Activated CD8-positive, alpha-beta memory T cell treated with anti-CD3 and anti-CD28 coated beads, Interleukin-2, amount 50 U/mL, for 4 hours (primary cell): ENCODE measurements around the gene TEN1.
A peak's percentile ranks its signal among the peaks of the same experiment; 100 is the strongest.

ENCODE experiments used
- DNase-seq: peaks from one replicate; pipeline ENCODE4 v3.0.0-alpha.2; 2020

The TEN1 gene

DNA sequence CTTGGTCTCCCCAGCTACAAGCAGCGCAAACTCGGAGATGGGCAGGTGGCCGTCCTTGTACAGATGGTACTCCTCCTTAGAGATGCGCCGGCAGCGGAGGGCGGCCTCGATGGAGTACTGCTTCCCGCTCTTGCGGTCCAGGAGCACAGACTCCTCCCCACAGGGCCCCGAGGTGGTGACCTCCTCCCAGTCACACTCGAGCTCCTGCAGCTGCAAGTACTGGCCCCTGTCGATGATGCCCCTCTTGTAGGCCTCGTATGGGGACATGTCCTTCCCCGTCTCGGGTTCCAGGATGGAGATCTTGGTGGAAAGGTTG lies 28.8 kb downstream of the TEN1 start:
- DNase-seq: no peak

GRCh38 chr17:76008208-76008607 lies 29.2 kb downstream of the TEN1 start:
- DNase-seq: no peak

GRCh38 chr17:76008630-76009425 lies 29.8 kb downstream of the TEN1 start:
- DNase-seq: no peak

DNA sequence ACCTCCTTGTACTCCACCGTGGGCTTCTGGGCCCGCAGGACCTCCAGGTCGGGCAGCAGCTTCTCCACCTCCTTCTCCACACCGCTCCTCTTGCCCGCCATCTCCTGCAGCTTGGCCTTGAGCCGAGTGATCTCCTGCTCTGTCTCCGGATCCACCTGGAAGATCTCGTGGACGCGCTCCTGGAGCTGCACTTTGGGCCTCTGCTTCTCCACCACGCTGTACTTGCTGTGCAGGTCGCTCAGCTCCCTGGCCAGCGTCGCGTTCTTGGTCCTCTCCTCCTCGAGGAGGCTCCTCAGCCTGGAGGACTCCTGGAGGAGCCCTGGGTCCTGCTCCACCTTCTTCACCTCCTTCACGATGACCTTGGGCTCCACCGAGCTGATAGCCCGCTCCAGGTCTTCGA lies 30.4 kb downstream of the TEN1 start:
- DNase-seq: no peak

- no peak for DNase-seq
Measured at GRCh38 chr17:76009969-76010661, 31.1 kb downstream of the TEN1 start.

GRCh38 chr17:76011951-76012350 lies 32.9 kb downstream of the TEN1 start:
- DNase-seq: no peak

DNA sequence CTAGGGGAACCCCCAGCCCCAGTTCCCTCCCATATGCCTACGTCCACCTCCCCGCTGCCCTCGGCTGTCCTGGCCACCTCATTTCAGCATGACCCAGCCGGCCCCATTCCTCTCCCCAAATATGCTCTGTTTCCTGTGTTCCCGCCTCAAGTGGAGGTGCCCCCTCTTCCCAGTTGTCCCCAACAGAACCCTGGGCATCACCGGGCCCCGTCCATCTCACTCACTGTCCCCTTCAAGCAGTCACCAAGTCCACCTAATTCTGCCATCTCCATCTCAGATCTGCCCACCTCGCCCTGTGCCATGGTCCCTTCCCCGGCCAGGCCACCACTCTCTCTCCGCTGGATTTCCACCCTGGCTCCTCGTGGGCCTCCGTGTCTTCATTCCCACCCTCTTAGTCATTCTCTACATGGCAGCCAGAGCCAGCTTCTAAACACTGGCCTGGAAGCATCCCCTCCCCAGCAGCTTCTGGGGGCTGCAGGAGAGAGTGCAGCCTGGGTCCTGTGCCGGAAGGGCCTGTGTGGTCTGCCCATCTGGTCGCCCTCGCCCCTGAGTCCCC lies 34.4 kb downstream of the TEN1 start:
- DNase-seq: no peak

DNA sequence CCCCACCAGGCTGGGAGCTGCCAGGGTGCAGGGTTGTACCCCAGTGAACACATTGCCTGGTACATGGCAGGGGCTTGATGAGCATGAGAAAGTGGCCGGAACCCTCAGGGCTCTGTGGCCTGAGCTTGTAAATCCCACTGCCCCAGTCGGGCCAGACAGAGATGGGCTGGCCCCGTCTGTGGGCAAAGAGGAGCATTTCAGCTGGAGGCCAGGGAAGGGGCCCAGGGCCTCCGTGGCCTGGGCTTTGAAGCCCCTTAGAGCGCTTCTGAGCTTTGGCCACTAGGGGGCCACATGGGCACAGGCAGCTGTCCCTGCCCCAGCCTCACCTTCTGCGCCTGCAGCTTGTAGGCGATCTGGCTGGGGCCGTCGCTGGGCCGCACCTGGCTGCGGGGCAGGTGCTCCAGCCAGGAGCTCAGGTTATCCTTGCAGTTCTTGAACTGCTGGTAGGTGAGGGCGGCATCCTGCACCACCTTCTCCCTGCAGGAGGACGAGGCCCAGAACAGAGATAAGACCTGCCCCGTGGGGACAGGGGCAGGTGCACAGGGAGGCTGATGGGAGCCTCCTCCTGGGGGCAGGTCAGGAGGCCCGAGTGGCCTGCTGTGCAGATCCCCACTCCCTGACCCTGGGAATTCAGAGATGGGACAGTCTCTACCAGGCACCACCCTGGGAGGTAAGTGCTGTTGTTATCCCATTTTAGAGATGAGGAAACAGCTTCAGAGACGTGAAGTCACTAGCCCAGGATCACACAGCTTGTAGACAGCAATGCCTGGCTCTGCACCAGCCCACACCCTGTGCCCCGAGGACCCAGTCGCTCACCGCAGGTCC lies 35.3 kb downstream of the TEN1 start:
- peak; percentile 79 for DNase-seq

- no peak for DNase-seq
Measured at GRCh38 chr17:76014925-76015261, 35.9 kb downstream of the TEN1 start.

DNA sequence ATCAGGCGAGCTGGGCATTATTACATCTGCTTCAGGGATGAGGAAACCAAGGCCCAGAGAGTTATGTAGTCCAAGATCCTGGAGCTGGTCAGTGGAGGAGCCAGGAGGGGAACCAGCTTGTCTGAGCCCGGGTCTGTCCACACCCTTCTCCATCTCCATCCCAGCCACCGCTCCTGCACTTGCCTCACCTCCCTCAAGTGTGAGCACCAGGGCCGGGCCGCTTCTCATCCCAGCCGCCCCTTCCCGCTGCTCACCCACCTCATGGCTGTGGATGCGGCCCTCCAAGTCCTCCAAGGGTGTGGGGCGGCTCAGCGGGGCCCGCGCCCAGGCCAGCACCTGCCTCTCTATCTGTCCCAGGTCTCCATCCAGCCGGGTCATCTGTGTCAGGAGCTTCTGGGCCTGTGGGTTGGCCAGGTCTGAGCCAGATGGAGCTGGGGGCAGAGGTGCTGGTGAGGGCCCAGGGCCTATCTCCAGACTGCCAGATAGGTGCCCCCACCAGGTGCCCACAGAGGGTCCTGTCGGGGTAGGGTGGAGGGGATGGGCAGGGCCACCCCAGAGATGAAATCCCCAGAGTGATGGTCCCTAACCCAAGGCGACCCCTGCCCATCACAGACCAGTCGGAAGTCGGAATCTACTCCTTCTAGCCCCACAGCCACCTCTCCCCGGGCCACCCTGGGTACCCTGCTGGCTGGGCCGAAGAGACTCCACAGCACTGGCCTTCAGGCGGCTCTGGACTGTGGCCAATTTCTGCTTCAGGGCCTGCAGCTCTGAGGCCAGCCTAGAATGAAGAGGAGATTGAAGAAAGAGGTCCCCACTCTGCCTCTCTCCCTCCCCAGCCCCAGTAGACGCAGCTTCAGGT lies 38.7 kb downstream of the TEN1 start:
- DNase-seq: no peak

- no peak for DNase-seq
Measured at GRCh38 chr17:76018340-76018680, 39.3 kb downstream of the TEN1 start.

DNA sequence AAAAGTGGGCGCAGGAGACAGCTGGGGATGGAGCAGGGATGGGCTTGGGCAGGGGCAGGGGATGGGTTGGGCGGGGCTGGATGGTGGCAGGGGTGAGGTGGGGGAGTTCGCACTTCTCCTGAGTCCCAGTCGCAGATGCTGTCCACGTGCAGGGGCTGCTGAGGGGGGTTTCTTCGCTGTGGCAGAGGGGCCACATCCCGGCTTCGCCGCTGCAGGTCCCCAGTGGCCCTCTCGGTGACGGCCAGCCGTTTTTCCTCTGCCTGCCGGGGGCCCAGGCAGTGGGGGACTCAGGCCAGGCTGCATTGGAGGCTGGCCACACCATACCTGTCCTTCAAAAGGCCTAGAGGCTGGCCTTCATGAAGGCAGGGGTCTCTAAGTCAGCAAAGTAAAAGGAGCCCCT lies 39.8 kb downstream of the TEN1 start:
- DNase-seq: no peak

GRCh38 chr17:76019833-76020467 lies 40.9 kb downstream of the TEN1 start:
- DNase-seq: no peak

GRCh38 chr17:76022285-76022684 lies 43.2 kb downstream of the TEN1 start:
- no peak for DNase-seq

DNA sequence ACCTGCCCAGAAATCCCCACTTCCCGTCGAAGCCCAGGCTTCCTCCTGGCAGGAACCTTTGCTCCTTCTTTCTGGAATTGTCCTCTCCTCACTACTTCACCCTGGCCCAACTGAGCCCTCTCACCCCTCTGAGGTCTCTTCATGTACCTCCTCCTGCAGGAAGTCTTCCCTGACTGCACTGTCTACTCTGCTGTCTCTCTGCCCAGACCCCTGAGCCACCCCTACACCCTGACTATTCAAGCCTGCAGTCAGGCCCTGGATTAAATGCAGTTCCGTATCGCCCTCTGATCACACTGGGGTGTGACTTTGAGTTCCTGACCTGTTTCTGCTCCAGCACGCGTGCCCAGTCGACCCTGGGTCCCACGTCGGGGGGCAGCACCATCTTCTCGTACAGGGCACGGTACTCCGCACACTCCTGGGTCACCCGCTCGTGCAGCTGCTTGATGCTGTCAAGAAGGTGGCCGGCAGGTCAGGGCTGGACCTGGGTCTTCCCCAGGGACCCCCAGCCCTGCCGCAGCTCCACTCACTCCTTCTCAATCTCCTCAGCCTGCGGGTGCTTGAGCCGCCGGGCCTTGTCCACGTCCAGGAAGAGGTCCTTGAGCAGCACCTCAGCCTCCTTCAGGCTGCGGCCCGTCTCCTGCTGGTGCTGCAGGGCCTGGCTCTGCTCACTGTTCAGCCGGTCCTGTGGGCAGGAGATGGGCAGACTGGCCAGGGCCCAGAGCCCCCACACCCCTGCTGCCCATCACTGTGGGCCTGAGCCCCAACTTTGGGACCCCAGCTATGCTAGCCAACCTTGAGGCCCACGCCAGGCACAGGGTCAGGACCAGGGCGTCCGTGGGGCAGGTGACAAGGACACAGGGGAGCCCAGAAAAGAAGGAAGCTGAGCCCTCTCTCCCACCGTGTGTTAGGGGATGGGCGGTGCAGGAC lies 44.2 kb downstream of the TEN1 start:
- DNase-seq: no peak

GRCh38 chr17:76023900-76024237 lies 44.8 kb downstream of the TEN1 start:
- no peak for DNase-seq

DNA sequence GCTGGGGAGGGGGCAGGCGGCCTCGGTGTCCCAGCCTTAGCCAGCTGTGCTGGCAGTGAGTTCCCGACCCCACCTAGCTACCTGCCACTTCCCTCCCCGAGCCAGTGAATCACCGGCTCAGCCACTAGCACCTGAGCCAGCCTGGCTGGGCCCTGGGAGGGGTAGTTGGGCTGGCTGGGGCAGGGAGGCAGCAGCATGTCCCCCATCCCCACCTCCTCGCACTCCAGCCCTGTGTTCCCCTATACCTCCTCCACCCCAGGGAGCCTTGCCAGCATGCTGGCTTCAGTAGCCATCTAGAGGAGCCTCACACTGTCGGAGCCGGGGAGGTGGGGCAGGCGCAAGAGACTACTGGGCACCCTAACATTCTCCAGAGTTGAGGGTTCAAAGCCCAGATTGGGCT lies 45.3 kb downstream of the TEN1 start:
- DNase-seq: no peak

- DNase-seq: no peak
Measured at GRCh38 chr17:76025294-76025693, 46.3 kb downstream of the TEN1 start.

DNA sequence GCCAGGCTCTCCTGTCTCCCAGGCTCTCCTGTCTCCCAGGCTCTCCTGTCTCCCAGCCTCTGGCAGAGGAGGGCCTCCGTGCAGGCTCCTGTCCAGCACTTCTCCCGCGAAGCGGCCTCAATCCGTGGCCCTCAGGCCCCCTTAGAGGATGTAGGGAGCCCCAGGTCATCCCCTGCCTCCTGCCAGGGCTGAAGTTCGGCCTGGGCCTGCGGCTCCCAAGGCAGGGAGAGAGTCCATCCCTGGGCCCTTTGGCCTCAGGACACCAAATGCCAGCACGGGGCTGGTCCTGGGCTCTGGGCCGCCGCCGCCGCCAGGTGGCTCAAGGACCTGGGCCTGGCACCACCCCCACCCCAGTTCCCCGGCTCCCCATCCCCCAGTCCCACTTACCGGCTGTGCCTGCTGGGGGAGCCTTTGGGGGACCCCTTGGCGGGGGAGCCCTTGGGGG lies 47.7 kb downstream of the TEN1 start:
- no peak for DNase-seq

- DNase-seq: no peak
Measured at GRCh38 chr17:76027159-76027839, 48.3 kb downstream of the TEN1 start, which contains the start of gene EVPL. EVPL (minus strand) TSS chr17:76027306; CDS start chr17:76027198, 108 bp downstream.
